ENCODE measurements around the gene SPATA31C1. TPM values are rescaled to one million over a fixed set of nuclear protein-coding genes. Genes with fewer than 3 reads are reported as not detected.

The SPATA31C1 gene
- total RNA-seq, 1 experiment from 2014 or later: not detected

DNA sequence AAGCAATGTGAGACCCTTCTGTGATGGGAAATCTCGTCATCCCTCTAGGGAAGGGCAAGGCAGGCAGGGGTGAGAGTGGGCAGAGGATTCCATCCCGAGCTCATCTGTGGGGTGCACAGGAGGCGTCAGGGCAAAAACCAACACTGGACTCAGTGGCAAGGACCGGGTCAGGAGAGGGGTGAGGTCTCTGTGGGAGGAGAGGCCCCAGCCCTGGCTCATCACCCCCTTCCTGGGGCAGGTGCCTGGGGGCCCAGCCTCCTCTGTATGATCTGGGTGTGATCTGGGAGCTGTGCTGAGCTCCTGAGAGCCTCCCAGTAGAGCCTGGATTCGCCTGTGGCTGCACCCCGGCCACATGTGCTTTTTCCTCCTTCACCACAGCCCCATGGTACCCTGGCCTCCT is 34.5 kb upstream of the SPATA31C1 start:
- intact Hi-C loops (cut with micrococcal nuclease): no loop called here
- ATAC-seq (no peak), DNase-seq (ENCODE audit: low read depth, low spot score) (no peak)
- Histone ChIP-seq H3K36me3 (ENCODE audit: control insufficient read depth in 1 of 2, insufficient read depth in 2 of 2, low read length in 2 of 2) (no peaks in the 10 kb centered on the region), H3K9ac (ENCODE audit: low read length) (no peak overlapping the region), H3K9me3 (ENCODE audit: control insufficient read depth in 1 of 2, insufficient read depth in 1 of 2, low read depth in 1 of 2, low read length in 2 of 2) (peaks cover 0 to 4% of the 10 kb centered on the region in 2 experiments; a peak in 1 of 4 replicates), H3K4me3 (replicated peaks in 1 of 2; ENCODE audit: low read depth in 1 of 2, low read length in 2 of 2) (no peak overlapping the region), H3K79me2 (ENCODE audit: insufficient read depth, low read length) (no peaks in the 10 kb centered on the region), H4K20me1 (ENCODE audit: insufficient read depth) (no peaks in the 10 kb centered on the region), H3K27me3 (ENCODE audit: insufficient read depth, low read length) (no peaks in the 10 kb centered on the region), H3K4me1 (ENCODE audit: control insufficient read depth in 1 of 2, insufficient read depth in 2 of 2, low read length in 2 of 2) (peaks cover 0 to 7% of the 10 kb centered on the region in 2 experiments; a peak in 2 of 4 replicates), H3K4me2 (ENCODE audit: low read length) (no peak overlapping the region), H3K27ac (ENCODE audit: low read depth, low read length) (no peak overlapping the region), H2AFZ (ENCODE audit: low read depth, low read length, poor library complexity, severe bottlenecking) (no peak overlapping the region), H3K9me2 (ENCODE audit: insufficient read depth) (no peaks in the 10 kb centered on the region)
- ChIA-PET CTCF (no interaction called here), RAD21 (ENCODE audit: low non-redundant PET in 1 of 2, low total read pairs in 2 of 2, uncharacterized antibody in 2 of 2, unreplicated experiment in 2 of 2) (no interaction called here), POLR2A (no interaction called here)
- BruUV-seq (replicated peaks): no TSS peak
- no peak for TF ChIP-seq POLR2AphosphoS5 (IDR thresholded peaks at IDR 0.05; ENCODE audit: low read depth, low read length)
- TF ChIP-seq, protein P1, sequence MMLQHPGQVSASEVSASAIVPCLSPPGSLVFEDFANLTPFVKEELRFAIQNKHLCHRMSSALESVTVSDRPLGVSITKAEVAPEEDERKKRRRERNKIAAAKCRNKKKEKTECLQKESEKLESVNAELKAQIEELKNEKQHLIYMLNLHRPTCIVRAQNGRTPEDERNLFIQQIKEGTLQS (IDR thresholded peaks at IDR 0.05): no peak
- TF ChIP-seq, protein P2, sequence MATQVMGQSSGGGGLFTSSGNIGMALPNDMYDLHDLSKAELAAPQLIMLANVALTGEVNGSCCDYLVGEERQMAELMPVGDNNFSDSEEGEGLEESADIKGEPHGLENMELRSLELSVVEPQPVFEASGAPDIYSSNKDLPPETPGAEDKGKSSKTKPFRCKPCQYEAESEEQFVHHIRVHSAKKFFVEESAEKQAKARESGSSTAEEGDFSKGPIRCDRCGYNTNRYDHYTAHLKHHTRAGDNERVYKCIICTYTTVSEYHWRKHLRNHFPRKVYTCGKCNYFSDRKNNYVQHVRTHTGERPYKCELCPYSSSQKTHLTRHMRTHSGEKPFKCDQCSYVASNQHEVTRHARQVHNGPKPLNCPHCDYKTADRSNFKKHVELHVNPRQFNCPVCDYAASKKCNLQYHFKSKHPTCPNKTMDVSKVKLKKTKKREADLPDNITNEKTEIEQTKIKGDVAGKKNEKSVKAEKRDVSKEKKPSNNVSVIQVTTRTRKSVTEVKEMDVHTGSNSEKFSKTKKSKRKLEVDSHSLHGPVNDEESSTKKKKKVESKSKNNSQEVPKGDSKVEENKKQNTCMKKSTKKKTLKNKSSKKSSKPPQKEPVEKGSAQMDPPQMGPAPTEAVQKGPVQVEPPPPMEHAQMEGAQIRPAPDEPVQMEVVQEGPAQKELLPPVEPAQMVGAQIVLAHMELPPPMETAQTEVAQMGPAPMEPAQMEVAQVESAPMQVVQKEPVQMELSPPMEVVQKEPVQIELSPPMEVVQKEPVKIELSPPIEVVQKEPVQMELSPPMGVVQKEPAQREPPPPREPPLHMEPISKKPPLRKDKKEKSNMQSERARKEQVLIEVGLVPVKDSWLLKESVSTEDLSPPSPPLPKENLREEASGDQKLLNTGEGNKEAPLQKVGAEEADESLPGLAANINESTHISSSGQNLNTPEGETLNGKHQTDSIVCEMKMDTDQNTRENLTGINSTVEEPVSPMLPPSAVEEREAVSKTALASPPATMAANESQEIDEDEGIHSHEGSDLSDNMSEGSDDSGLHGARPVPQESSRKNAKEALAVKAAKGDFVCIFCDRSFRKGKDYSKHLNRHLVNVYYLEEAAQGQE (IDR thresholded peaks at IDR 0.05; ENCODE audit: low read depth): no peak
- no peak for TF ChIP-seq EZH2phosphoT487 (IDR thresholded peaks at IDR 0.05; ENCODE audit: borderline replicate concordance)
- no peak for TF ChIP-seq TCF7L2 (IDR thresholded peaks at IDR 0.05; ENCODE audit: borderline replicate concordance, extremely low read depth, insufficient read depth, insufficient read length)
- TF ChIP-seq, protein P3, sequence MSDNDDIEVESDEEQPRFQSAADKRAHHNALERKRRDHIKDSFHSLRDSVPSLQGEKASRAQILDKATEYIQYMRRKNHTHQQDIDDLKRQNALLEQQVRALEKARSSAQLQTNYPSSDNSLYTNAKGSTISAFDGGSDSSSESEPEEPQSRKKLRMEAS (IDR thresholded peaks at IDR 0.05): no peak
- TF ChIP-seq EZH2 (IDR thresholded peaks at IDR 0.05): no peak
- TF ChIP-seq CBX3 (IDR thresholded peaks at IDR 0.05; ENCODE audit: low read depth): no peak
- no peak for TF ChIP-seq CEBPB (IDR thresholded peaks at IDR 0.05; ENCODE audit: low read depth)
- TF ChIP-seq EGR1 (IDR thresholded peaks at IDR 0.05; ENCODE audit: low read depth): no peak
- no peak for TF ChIP-seq SRF (IDR thresholded peaks at IDR 0.05; ENCODE audit: low read depth)
- TF ChIP-seq YY1 (IDR thresholded peaks at IDR 0.05; ENCODE audit: extremely low read depth, insufficient replicate concordance, low read depth, low read length): no peak
- TF ChIP-seq, protein P4, sequence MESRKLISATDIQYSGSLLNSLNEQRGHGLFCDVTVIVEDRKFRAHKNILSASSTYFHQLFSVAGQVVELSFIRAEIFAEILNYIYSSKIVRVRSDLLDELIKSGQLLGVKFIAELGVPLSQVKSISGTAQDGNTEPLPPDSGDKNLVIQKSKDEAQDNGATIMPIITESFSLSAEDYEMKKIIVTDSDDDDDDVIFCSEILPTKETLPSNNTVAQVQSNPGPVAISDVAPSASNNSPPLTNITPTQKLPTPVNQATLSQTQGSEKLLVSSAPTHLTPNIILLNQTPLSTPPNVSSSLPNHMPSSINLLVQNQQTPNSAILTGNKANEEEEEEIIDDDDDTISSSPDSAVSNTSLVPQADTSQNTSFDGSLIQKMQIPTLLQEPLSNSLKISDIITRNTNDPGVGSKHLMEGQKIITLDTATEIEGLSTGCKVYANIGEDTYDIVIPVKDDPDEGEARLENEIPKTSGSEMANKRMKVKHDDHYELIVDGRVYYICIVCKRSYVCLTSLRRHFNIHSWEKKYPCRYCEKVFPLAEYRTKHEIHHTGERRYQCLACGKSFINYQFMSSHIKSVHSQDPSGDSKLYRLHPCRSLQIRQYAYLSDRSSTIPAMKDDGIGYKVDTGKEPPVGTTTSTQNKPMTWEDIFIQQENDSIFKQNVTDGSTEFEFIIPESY (IDR thresholded peaks at IDR 0.05; ENCODE audit: extremely low read depth, insufficient replicate concordance, low read length): no peak
- TF ChIP-seq POLR2A (IDR thresholded peaks at IDR 0.05; ENCODE audit: borderline replicate concordance, extremely low read depth, insufficient read depth, insufficient read length): no peak
- no peak for TF ChIP-seq JUND (IDR thresholded peaks at IDR 0.05)
- TF ChIP-seq, protein P5, sequence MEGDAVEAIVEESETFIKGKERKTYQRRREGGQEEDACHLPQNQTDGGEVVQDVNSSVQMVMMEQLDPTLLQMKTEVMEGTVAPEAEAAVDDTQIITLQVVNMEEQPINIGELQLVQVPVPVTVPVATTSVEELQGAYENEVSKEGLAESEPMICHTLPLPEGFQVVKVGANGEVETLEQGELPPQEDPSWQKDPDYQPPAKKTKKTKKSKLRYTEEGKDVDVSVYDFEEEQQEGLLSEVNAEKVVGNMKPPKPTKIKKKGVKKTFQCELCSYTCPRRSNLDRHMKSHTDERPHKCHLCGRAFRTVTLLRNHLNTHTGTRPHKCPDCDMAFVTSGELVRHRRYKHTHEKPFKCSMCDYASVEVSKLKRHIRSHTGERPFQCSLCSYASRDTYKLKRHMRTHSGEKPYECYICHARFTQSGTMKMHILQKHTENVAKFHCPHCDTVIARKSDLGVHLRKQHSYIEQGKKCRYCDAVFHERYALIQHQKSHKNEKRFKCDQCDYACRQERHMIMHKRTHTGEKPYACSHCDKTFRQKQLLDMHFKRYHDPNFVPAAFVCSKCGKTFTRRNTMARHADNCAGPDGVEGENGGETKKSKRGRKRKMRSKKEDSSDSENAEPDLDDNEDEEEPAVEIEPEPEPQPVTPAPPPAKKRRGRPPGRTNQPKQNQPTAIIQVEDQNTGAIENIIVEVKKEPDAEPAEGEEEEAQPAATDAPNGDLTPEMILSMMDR (IDR thresholded peaks at IDR 0.05 in 2 of 3, conservative IDR thresholded peaks at IDR 0.05 in 1 of 3; ENCODE audit: borderline replicate concordance in 1 of 3, insufficient read depth in 1 of 3, low read depth in 2 of 3, low read length in 2 of 3): no peak
- no peak for TF ChIP-seq ZNF274 (IDR thresholded peaks at IDR 0.05; ENCODE audit: low read depth, low read length)
- no peak for TF ChIP-seq FOSL1 (IDR thresholded peaks at IDR 0.05; ENCODE audit: low read depth)
- TF ChIP-seq SIN3A (IDR thresholded peaks at IDR 0.05; ENCODE audit: low read depth): no peak

Measured in HCT116 (cell line).